Measurements from ENCODE around the gene RASSF8.

The RASSF8 gene

DNA sequence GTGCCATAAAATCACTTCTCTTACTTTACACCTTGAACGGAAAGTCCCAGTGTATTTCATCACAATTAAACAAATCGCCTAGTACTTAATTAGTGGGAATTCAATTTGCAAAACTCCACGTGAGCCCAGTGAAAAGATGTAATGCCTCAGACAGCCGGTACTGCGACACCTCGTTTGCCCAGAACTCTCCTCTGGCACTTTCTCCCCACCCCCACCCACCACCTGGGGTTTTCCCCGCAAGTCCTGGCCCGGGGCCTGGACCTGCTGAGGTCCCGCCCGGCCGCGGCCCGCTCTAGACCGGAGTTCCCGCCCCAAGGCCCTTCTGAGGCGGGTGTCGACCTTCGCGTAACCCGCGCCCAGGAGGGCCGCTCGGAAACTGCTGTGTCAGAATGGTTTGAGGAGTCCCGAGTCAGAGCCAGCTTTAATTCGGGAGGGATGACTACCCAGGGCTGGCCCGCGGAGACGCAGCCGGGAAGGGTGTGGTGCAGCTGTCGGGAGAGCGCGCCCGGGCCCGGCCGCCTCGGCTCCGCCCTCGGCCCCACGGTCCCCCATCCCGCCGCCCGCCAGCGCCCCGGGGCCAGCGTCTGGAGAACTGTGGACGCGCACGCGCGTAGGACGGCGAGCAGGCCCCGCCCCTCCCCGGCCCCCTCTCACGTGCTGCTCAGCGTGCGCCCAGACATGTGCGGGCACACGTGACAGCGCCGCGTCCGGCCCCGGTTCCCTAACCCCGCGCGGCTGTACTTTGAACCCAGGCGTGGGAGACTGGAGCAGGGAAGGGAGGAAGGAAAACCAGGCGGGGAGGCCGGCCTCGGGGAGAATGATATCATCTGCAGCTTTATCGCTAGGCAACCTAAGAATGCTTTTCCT is 155.6 kb downstream of the RASSF8 start:
- peak; percentile 92 for ATAC-seq
- no peak for TF ChIP-seq POU6F1 (CRISPR knock-in tag; IDR thresholded peaks at IDR 0.05; ENCODE audit: borderline replicate concordance, low read depth)
- TF ChIP-seq ARNTL (CRISPR knock-in tag; IDR thresholded peaks at IDR 0.05; ENCODE audit: borderline replicate concordance, low read depth), result peak; percentile 100
- TF ChIP-seq ZNF70 (CRISPR knock-in tag; IDR thresholded peaks at IDR 0.05), result no peak

DNA sequence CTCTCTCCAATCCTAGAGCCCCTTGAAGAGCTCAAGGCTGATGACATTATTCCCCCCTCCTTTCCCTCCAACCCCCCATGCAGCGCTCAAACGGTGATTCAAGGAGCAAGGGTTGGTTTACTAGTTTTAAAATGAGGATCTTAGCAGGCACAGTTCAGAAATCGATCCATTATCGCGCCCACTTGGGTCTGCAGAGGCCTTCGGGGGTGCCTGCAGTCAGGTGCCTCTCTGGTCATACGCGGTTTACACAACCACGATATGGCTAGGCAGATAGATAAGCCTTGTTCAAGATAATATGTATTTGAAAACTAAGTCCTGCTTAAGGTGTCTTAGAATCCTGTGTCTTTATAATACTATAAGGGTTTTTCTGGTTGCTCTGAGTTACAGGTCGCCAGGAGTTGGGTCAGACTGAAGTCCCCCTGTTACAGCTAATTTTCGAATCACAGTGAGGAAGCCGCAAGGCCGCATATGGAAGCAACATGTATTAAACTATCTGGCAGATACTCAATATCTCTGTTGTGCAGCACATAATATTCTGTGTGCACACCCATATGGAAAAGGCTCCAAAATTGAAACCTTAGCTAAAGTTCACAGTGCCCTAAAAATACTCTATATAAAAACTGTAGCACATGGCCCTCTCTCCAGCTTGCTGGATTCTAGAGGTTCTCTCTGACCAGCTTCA is 156.4 kb downstream of the RASSF8 start:
- no peak for TF ChIP-seq BACH2 (CRISPR knock-in tag; IDR thresholded peaks at IDR 0.05; ENCODE audit: borderline replicate concordance)
- TF ChIP-seq ESRRG (CRISPR knock-in tag; IDR thresholded peaks at IDR 0.05), result no peak
- no peak for TF ChIP-seq SNAI2 (CRISPR knock-in tag; IDR thresholded peaks at IDR 0.05)
- TF ChIP-seq ARNTL (CRISPR knock-in tag; IDR thresholded peaks at IDR 0.05; ENCODE audit: borderline replicate concordance, low read depth), result no peak
- TF ChIP-seq ZFP30 (CRISPR knock-in tag; IDR thresholded peaks at IDR 0.05), result no peak
- TF ChIP-seq CSRNP3 (CRISPR knock-in tag; IDR thresholded peaks at IDR 0.05), result no peak
- TF ChIP-seq TCF4 (CRISPR knock-in tag; IDR thresholded peaks at IDR 0.05; ENCODE audit: borderline replicate concordance), result no peak
- no peak for TF ChIP-seq ZNF8 (CRISPR knock-in tag; IDR thresholded peaks at IDR 0.05)
- no peak for TF ChIP-seq OSR1 (CRISPR knock-in tag; IDR thresholded peaks at IDR 0.05)
- TF ChIP-seq ZNF70 (CRISPR knock-in tag; IDR thresholded peaks at IDR 0.05), result no peak
- TF ChIP-seq CSDC2 (CRISPR knock-in tag; IDR thresholded peaks at IDR 0.05), result no peak
- TF ChIP-seq, protein P1, sequence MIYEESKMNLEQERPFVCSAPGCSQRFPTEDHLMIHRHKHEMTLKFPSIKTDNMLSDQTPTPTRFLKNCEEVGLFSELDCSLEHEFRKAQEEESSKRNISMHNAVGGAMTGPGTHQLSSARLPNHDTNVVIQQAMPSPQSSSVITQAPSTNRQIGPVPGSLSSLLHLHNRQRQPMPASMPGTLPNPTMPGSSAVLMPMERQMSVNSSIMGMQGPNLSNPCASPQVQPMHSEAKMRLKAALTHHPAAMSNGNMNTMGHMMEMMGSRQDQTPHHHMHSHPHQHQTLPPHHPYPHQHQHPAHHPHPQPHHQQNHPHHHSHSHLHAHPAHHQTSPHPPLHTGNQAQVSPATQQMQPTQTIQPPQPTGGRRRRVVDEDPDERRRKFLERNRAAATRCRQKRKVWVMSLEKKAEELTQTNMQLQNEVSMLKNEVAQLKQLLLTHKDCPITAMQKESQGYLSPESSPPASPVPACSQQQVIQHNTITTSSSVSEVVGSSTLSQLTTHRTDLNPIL (CRISPR knock-in tag; IDR thresholded peaks at IDR 0.05; ENCODE audit: low read depth), result no peak
- TF ChIP-seq ISL1 (CRISPR knock-in tag; IDR thresholded peaks at IDR 0.05), result no peak
- no peak for TF ChIP-seq TOX (CRISPR knock-in tag; IDR thresholded peaks at IDR 0.05; ENCODE audit: borderline replicate concordance)
- no peak for TF ChIP-seq ZFP3 (CRISPR knock-in tag; IDR thresholded peaks at IDR 0.05)
- no peak for TF ChIP-seq RARB (CRISPR knock-in tag; IDR thresholded peaks at IDR 0.05)
- no peak for TF ChIP-seq GLIS3 (CRISPR knock-in tag; IDR thresholded peaks at IDR 0.05)
- TF ChIP-seq, protein P2, sequence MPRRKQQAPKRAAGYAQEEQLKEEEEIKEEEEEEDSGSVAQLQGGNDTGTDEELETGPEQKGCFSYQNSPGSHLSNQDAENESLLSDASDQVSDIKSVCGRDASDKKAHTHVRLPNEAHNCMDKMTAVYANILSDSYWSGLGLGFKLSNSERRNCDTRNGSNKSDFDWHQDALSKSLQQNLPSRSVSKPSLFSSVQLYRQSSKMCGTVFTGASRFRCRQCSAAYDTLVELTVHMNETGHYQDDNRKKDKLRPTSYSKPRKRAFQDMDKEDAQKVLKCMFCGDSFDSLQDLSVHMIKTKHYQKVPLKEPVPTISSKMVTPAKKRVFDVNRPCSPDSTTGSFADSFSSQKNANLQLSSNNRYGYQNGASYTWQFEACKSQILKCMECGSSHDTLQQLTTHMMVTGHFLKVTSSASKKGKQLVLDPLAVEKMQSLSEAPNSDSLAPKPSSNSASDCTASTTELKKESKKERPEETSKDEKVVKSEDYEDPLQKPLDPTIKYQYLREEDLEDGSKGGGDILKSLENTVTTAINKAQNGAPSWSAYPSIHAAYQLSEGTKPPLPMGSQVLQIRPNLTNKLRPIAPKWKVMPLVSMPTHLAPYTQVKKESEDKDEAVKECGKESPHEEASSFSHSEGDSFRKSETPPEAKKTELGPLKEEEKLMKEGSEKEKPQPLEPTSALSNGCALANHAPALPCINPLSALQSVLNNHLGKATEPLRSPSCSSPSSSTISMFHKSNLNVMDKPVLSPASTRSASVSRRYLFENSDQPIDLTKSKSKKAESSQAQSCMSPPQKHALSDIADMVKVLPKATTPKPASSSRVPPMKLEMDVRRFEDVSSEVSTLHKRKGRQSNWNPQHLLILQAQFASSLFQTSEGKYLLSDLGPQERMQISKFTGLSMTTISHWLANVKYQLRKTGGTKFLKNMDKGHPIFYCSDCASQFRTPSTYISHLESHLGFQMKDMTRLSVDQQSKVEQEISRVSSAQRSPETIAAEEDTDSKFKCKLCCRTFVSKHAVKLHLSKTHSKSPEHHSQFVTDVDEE (CRISPR knock-in tag; IDR thresholded peaks at IDR 0.05), result no peak
- TF ChIP-seq, protein P3, sequence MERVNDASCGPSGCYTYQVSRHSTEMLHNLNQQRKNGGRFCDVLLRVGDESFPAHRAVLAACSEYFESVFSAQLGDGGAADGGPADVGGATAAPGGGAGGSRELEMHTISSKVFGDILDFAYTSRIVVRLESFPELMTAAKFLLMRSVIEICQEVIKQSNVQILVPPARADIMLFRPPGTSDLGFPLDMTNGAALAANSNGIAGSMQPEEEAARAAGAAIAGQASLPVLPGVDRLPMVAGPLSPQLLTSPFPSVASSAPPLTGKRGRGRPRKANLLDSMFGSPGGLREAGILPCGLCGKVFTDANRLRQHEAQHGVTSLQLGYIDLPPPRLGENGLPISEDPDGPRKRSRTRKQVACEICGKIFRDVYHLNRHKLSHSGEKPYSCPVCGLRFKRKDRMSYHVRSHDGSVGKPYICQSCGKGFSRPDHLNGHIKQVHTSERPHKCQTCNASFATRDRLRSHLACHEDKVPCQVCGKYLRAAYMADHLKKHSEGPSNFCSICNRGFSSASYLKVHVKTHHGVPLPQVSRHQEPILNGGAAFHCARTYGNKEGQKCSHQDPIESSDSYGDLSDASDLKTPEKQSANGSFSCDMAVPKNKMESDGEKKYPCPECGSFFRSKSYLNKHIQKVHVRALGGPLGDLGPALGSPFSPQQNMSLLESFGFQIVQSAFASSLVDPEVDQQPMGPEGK (CRISPR knock-in tag; IDR thresholded peaks at IDR 0.05; ENCODE audit: borderline replicate concordance), result no peak
- no peak for TF ChIP-seq POU6F1 (CRISPR knock-in tag; IDR thresholded peaks at IDR 0.05; ENCODE audit: borderline replicate concordance, low read depth)
- ATAC-seq, result no peak

Measured in SK-N-SH treated with all-trans-retinoic acid at 6 μM for 48 hours (cell line).